Measurements from ENCODE around the gene UNC13D.

GRCh38 chr17:75842963-75843576, 1.1 kb downstream of the UNC13D start:
- TF ChIP-seq POLR2AphosphoS5 (IDR thresholded peaks at IDR 0.05; ENCODE audit: borderline replicate concordance, low read depth, low read length) (no peak), EZH2 (IDR thresholded peaks at IDR 0.05) (no peak)

Measured in SK-N-MC (cell line).